Measurements from ENCODE around the gene CTNNA1.
"Not testable (repeated sequence)": the region's sequence is repeated elsewhere in the genome, so short reads cannot be mapped to it uniquely, and the experiment has no call there.

Gene CTNNA1

GRCh38 chr5:138725818-138726416 is 27.3 kb upstream of the CTNNA1 start:
- DNase-seq, result no peak

GRCh38 chr5:138726848-138727247 is 26.4 kb upstream of the CTNNA1 start:
- no peak for DNase-seq

GRCh38 chr5:138730496-138730895 is 22.7 kb upstream of the CTNNA1 start:
- DNase-seq, result not testable (repeated sequence)

GRCh38 chr5:138732466-138732865 is 20.8 kb upstream of the CTNNA1 start:
- DNase-seq, result no peak

- DNase-seq, result no peak
Observed at GRCh38 chr5:138732933-138733332, 20.3 kb upstream of the CTNNA1 start.

GRCh38 chr5:138733509-138733908 is 19.7 kb upstream of the CTNNA1 start:
- no peak for DNase-seq

GRCh38 chr5:138736293-138736692 is 16.9 kb upstream of the CTNNA1 start:
- no peak for DNase-seq

GRCh38 chr5:138737494-138738265 is 15.5 kb upstream of the CTNNA1 start:
- no peak for DNase-seq

- DNase-seq, result no peak
Observed at GRCh38 chr5:138738399-138738798, 14.8 kb upstream of the CTNNA1 start.

GRCh38 chr5:138739938-138740337 is 13.3 kb upstream of the CTNNA1 start:
- DNase-seq, result no peak

GRCh38 chr5:138743484-138743883 is 9.7 kb upstream of the CTNNA1 start:
- no peak for DNase-seq

- no peak for DNase-seq
Observed at GRCh38 chr5:138745268-138745667, 8.0 kb upstream of the CTNNA1 start.

- no peak for DNase-seq
Observed at GRCh38 chr5:138748630-138749081, 4.6 kb upstream of the CTNNA1 start.

- DNase-seq, result not testable (repeated sequence)
Observed at GRCh38 chr5:138751344-138751743, 1.9 kb upstream of the CTNNA1 start.

GRCh38 chr5:138752341-138752950 is 779 bp upstream of the CTNNA1 start:
- DNase-seq, result no peak

- no peak for DNase-seq
Observed at GRCh38 chr5:138753794-138754698, 821 bp downstream of the CTNNA1 start.

GRCh38 chr5:138754699-138755057 is 1.5 kb downstream of the CTNNA1 start:
- DNase-seq, result no peak

- DNase-seq, result no peak
Observed at GRCh38 chr5:138755084-138755748, 2.0 kb downstream of the CTNNA1 start.

- no peak for DNase-seq
Observed at GRCh38 chr5:138757061-138757776, 4.0 kb downstream of the CTNNA1 start.

- DNase-seq, result no peak
Observed at GRCh38 chr5:138760448-138761110, 7.4 kb downstream of the CTNNA1 start.

GRCh38 chr5:138761115-138761514 is 7.9 kb downstream of the CTNNA1 start:
- not testable (repeated sequence) for DNase-seq
